ENCODE data around the gene GPR22. TPM values are rescaled to one million over a fixed set of nuclear protein-coding genes. Genes with fewer than 3 reads are reported as not detected.

The GPR22 gene
- total RNA-seq, 2 donors from 2014 or later = not detected

DNA sequence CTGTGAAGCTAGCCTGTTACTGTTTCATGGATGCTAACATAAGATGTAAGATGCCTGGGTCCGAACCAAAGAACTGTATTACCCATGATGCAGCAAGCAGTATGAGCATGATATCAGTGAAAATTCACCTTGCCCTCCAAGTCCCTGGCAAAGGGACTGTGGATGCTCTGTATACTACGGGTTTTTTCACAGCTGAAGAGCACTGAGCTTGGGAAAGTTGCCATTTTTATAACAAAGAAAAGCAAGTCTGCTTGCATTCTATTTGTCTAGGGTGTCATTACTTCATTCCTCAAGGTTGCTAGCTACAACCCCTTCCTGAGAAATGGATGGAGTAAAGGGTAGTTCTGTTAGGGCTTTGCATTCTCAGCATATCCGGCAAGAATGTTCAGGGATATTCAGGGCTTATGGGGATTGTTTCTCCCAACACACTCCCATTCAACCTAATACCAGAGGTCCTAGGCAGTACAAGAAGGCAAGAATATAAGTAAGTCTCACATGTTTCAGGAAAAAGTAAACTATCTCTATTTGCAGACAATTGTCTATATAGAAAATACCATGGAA is 5.1 kb upstream of the GPR22 start:
- Histone ChIP-seq H3K4me1 (ENCODE audit: control insufficient read depth in 1 of 2, low read depth in 2 of 2) (no peaks in the 10 kb centered on the region), H3K27me3 (replicated peaks; ENCODE audit: insufficient read depth) (no peaks in the 10 kb centered on the region), H3K9me3 (no peaks in the 10 kb centered on the region), H3K4me3 (no peak overlapping the region), H3K27ac (no peak overlapping the region), H3K36me3 (no peaks in the 10 kb centered on the region)
- TF ChIP-seq, protein P1, sequence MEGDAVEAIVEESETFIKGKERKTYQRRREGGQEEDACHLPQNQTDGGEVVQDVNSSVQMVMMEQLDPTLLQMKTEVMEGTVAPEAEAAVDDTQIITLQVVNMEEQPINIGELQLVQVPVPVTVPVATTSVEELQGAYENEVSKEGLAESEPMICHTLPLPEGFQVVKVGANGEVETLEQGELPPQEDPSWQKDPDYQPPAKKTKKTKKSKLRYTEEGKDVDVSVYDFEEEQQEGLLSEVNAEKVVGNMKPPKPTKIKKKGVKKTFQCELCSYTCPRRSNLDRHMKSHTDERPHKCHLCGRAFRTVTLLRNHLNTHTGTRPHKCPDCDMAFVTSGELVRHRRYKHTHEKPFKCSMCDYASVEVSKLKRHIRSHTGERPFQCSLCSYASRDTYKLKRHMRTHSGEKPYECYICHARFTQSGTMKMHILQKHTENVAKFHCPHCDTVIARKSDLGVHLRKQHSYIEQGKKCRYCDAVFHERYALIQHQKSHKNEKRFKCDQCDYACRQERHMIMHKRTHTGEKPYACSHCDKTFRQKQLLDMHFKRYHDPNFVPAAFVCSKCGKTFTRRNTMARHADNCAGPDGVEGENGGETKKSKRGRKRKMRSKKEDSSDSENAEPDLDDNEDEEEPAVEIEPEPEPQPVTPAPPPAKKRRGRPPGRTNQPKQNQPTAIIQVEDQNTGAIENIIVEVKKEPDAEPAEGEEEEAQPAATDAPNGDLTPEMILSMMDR (IDR thresholded peaks at IDR 0.05) = no peak
- DNase-seq (ENCODE audit: low spot score) = no peak
- ATAC-seq (ENCODE audit: insufficient number of reproducible peaks, low FRiP score, low read depth) = no peak

DNA sequence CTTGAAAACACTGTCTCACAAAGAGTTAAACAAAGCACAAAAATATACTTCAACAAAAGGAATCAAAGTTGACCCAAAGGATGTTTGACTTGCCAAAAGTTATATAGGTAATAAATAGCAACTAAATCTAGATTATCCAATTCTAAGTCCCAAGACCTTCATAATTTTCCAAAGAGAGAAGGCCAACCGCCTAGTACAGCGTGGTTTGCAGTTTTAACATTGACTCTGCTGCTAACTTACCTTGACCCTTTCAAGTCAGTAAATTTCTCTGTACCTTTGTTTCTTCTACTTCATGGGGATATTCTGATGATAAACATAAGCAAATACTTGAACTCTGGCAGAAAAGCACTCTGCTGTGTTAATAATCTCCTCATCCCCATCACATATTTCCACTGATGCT is 1.9 kb upstream of the GPR22 start:
- TF ChIP-seq, protein P1 (IDR thresholded peaks at IDR 0.05) = no peak
- Histone ChIP-seq H3K36me3 (no peaks in the 10 kb centered on the region), H3K27ac (no peak overlapping the region), H3K4me3 (no peak overlapping the region), H3K9me3 (no peaks in the 10 kb centered on the region), H3K4me1 (ENCODE audit: control insufficient read depth in 1 of 2, low read depth in 2 of 2) (peaks cover 7 to 8% of the 10 kb centered on the region in 2 donors), H3K27me3 (replicated peaks; ENCODE audit: insufficient read depth) (no peaks in the 10 kb centered on the region)
- ATAC-seq (ENCODE audit: insufficient number of reproducible peaks, low FRiP score, low read depth) (no peak), DNase-seq (ENCODE audit: low spot score) (no peak)

DNA sequence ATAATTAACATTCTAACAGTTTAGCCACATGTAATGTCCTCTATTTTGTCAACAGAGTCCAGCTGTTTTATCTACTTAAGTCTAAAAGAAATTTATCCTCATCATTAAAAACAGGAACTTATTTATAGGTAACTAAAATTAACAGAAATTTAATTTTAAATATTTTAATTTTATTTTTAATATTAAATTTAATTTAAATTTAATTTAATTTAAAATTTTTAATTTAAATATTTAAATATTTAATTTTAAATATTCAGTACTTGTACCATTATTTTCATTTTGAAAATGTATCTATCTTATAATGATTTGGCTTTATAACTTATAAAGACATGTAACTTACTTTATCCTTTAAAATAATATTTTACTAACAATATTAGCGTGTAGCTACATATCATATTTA is 1.0 kb upstream of the GPR22 start:
- no peak overlapping the region for H3K4me3 ChIP-seq
- no peaks in the 10 kb centered on the region for H3K27me3 ChIP-seq (replicated peaks; ENCODE audit: insufficient read depth)
- peaks cover 7 to 8% of the 10 kb centered on the region in 2 donors for H3K4me1 ChIP-seq (ENCODE audit: control insufficient read depth in 1 of 2, low read depth in 2 of 2)
- H3K36me3 ChIP-seq = no peaks in the 10 kb centered on the region
- DNase-seq (ENCODE audit: low spot score) = no peak
- no peak overlapping the region for H3K27ac ChIP-seq
- no peak for ATAC-seq (ENCODE audit: insufficient number of reproducible peaks, low FRiP score, low read depth)
- TF ChIP-seq, protein P1 (IDR thresholded peaks at IDR 0.05) = no peak
- H3K9me3 ChIP-seq = no peaks in the 10 kb centered on the region

DNA sequence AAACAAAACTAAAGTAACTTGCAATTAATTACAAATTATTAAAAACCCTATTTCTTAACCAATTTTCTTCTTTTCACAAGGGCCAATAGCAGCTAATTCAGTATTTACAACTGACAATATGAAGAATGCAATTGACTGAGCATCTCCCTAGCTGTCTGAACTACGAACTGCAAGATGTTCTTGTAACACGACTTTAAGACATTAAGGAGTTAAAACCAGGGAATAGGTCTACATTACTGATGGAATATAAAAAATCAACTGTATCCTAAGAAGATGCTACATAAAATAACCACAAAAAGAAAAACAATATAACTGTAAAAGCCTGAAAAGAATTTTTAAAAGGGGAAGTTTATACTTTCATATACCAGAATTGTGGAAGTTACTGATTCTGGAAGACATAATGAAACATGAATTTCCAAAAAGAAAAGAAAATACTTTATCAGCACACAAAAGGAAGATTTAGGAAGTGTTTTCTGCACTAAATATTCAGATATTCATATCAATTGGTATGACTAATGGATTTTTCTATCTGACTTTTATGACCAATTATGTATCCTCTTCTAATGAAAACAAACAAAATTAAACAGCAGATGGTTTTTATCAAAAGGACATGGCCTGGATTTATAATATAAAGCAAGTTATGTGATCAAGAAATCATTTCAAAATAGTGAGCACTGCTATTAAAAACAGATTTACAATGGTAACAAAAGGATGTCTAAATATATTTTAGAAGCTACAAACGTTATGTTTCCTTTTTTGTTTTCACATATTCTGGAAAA is 1.6 kb downstream of the GPR22 start:
- no peak overlapping the region for H3K27ac ChIP-seq

DNA sequence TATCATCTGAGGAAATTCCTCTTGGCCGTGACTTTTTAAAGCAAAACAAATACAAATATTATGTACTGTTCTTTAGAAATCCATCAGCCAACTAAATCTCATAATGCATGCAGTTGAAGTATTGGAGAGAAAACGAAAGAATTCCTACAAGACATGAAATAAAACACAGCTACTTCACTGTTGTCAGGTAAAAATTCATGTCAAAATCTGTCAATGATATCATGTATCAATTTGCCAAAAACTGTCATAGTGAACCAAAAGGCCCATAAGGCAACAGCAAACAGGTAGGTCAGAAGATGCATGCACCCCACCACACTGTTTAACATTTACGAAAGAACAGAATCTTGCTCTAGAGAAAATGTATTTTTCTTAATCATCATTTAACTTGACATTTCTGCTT is 2.3 kb downstream of the GPR22 start:
- TF ChIP-seq, protein P1 (IDR thresholded peaks at IDR 0.05) = no peak
- H3K4me1 ChIP-seq (ENCODE audit: control insufficient read depth in 1 of 2, low read depth in 2 of 2) = peaks cover 7 to 8% of the 10 kb centered on the region in 2 donors
- no peak overlapping the region for H3K4me3 ChIP-seq
- no peak for ATAC-seq (ENCODE audit: insufficient number of reproducible peaks, low FRiP score, low read depth)
- DNase-seq (ENCODE audit: low spot score) = no peak
- H3K9me3 ChIP-seq = no peaks in the 10 kb centered on the region
- H3K27me3 ChIP-seq (replicated peaks; ENCODE audit: insufficient read depth) = no peaks in the 10 kb centered on the region
- no peak overlapping the region for H3K27ac ChIP-seq
- no peaks in the 10 kb centered on the region for H3K36me3 ChIP-seq

More for the DNA sequence above, 1.6 kb downstream of the GPR22 start:
- Histone ChIP-seq H3K9me3 (no peaks in the 10 kb centered on the region), H3K4me3 (no peak overlapping the region), H3K4me1 (ENCODE audit: control insufficient read depth in 1 of 2, low read depth in 2 of 2) (peaks cover 7 to 8% of the 10 kb centered on the region in 2 donors), H3K36me3 (no peaks in the 10 kb centered on the region), H3K27me3 (replicated peaks; ENCODE audit: insufficient read depth) (no peaks in the 10 kb centered on the region)
- TF ChIP-seq, protein P1 (IDR thresholded peaks at IDR 0.05) = no peak
- DNase-seq (ENCODE audit: low spot score) (no peak), ATAC-seq (ENCODE audit: insufficient number of reproducible peaks, low FRiP score, low read depth) (no peak)
